ENCODE measurements around the gene SUPT20H.

SUPT20H gene

GRCh38 chr13:37058910-37059847, at the start of gene SUPT20H:
Gene SUPT20H, minus strand, starts transcription at chr13:37059688. Its CDS starts 8,198 bp downstream, at chr13:37051490.
- peak; percentile 31 for DNase-seq

- no peak for DNase-seq
Observed at GRCh38 chr13:37109051-37109678, 49.7 kb upstream of the SUPT20H start.

- DNase-seq = no peak
Observed at GRCh38 chr13:37107868-37108267, 48.4 kb upstream of the SUPT20H start.

GRCh38 chr13:37107456-37107855, 48.0 kb upstream of the SUPT20H start:
- no peak for DNase-seq

- DNase-seq = no peak
Observed at GRCh38 chr13:37106642-37107041, 47.2 kb upstream of the SUPT20H start.

GRCh38 chr13:37105251-37105714, 45.8 kb upstream of the SUPT20H start, which contains the start of gene CSNK1A1L:
Gene CSNK1A1L, minus strand, starts transcription at chr13:37105664. Its CDS starts 408 bp downstream, at chr13:37105256.
- no peak for DNase-seq

- DNase-seq = no peak
Observed at GRCh38 chr13:37102896-37103295, 43.4 kb upstream of the SUPT20H start.

GRCh38 chr13:37101201-37101600, 41.7 kb upstream of the SUPT20H start:
- DNase-seq = no peak

- DNase-seq = no peak
Observed at GRCh38 chr13:37100731-37101130, 41.2 kb upstream of the SUPT20H start.

- DNase-seq = no peak
Observed at GRCh38 chr13:37097076-37097475, 37.6 kb upstream of the SUPT20H start.

GRCh38 chr13:37094840-37095239, 35.4 kb upstream of the SUPT20H start:
- DNase-seq = no peak

GRCh38 chr13:37094099-37094498, 34.6 kb upstream of the SUPT20H start:
- DNase-seq = no peak

GRCh38 chr13:37091835-37092234, 32.3 kb upstream of the SUPT20H start:
- DNase-seq = no peak

- DNase-seq = no peak
Observed at GRCh38 chr13:37090912-37091311, 31.4 kb upstream of the SUPT20H start.

GRCh38 chr13:37089495-37089894, 30.0 kb upstream of the SUPT20H start:
- no peak for DNase-seq

GRCh38 chr13:37087486-37087885, 28.0 kb upstream of the SUPT20H start:
- no peak for DNase-seq

- DNase-seq = no peak
Observed at GRCh38 chr13:37085606-37086005, 26.1 kb upstream of the SUPT20H start.

- DNase-seq = no peak
Observed at GRCh38 chr13:37076818-37077217, 17.3 kb upstream of the SUPT20H start.

GRCh38 chr13:37075164-37075563, 15.7 kb upstream of the SUPT20H start:
- no peak for DNase-seq

- no peak for DNase-seq
Observed at GRCh38 chr13:37074703-37075102, 15.2 kb upstream of the SUPT20H start.

- DNase-seq = no peak
Observed at GRCh38 chr13:37072024-37072423, 12.5 kb upstream of the SUPT20H start.

GRCh38 chr13:37070956-37071355, 11.5 kb upstream of the SUPT20H start:
- no peak for DNase-seq

- DNase-seq = no peak
Observed at GRCh38 chr13:37070145-37070695, 10.7 kb upstream of the SUPT20H start.

Data from NCI-H187 treated with DMSO at 0.1 percent for 48 hours (cell line).